Islet of Langerhans (tissue), 1 donor: Measurements from ENCODE around the gene ATP5PO.
"Not testable (repeated sequence)": the region's sequence is repeated elsewhere in the genome, so short reads cannot be mapped to it uniquely, and the experiment has no call there.

Experiments used
- FAIRE-seq: peaks from one replicate; lab custom pipeline; 2011; peaks lifted over from hg19 to GRCh38; lab: Jason Lieb, UNC

Gene ATP5PO

DNA sequence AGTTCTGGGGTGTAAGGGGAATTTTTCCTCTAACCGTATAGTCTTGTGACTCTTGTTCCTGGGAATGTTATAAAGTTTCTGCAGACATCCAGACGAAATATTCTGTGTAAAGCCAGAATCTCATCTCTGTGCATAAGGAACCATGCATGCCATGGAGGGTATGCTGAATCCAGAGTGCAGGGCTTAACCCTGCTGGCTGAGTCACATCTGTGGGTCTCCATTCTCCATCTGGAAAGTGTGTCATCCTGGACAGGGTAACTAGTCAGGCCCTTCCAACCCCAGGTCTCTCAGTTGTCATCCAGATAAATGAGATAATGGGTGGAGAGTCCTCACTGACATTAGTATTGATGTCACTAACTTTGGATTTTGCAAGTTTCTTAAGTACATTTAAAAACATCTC lies 48.8 kb downstream of the ATP5PO start:
- no peak for FAIRE-seq

DNA sequence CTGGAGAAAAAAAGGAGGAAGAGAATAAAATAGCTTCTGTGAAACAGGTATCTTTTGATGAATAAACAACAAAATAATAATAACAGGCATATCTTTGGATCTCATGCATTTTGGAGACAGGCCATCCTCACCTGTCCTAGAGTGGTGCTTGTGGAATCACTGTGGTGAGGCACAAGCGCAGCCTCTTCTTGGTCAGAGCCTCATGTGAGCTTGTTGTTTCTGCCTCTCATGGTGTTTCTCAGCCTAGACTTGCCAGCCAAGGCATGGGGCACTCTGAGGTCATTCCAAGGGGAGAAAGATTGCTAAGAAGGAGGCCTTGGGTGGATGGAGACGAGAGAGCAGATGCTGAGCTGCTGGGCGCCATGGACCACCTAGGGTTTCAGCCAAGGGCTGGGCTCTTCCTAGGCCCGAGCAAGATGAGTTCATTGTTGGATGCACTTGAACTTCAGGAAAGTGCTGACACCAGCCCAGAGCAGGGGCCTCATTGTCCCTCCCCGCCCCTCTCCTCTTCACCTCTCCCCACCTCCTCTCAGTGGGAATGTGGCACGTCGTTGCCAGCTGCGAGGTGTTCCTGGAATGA lies 49.5 kb downstream of the ATP5PO start:
- no peak for FAIRE-seq

DNA sequence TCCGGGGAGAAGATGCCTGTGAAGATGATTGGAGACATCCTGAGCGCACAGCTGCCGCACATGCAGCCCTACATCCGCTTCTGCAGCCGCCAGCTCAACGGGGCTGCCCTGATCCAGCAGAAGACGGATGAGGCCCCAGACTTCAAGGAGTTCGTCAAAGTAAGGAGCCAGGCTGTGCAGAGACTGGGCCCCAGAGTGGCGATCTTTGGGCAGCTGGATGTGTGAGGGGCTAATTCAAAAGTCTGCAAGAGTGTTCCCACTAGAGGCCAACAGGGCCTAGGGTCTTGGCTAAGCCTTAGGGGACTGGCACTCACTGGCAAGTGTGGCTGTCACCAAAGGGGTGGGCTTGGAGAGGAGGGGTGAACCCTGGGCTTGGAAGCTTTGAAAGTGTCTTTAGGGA lies 50.4 kb downstream of the ATP5PO start:
- no peak for FAIRE-seq

DNA sequence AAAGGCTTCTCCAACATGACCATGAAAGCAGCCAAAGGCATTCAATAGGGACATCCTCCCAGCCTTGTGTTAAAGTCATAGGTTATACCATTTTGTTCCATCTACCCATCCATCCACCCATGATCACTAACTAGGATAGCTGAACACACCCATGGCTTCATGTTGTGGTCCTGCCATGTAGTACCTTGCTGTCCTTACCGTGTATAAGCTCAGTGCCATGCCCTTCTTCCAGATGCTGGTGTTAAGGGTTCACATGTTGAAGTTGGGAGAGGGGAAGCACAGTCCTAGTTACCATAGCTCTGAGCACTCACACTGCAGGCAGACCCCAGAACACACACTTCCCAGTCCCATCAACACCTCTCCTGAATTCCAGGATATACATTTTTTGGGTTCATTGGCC lies 51.5 kb downstream of the ATP5PO start:
- FAIRE-seq = no peak

DNA sequence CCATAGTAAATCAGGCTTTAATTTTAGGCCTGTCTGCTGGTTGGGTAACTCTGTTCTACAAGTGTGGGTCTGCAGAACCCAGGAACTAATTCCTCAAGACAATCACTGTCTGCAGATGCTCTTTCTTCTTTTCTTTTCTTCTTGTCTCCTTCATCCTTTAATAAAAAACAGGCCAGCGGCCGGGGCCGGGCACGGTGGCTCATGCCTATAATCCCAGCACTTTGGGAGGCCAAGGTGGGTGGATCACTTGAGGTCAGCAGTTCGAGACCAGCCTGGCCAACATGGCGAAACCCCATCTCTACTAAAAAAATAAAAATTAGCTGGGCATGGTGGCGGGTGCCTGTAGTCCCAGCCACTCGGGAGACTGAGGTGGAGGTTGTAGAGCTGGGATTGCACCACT lies 52.4 kb downstream of the ATP5PO start:
- FAIRE-seq = not testable (repeated sequence)

DNA sequence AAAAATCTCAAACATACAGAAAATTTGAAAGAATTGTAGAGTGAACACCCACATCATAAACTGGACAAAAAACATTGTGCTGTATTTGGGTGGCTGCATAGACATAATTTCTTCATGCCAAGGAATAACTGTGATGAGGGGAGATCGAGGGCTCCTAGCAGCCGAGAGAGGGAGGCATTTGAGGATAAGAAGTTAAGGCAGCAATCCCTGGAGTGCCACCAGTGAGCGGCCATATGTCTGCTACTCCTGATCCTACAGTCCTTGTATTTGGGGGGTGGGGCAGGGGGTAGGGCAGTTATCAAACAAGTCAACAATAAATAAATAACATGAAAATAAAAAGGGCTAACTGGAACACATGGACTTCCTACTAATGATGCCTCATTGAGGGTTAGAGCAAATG lies 54.5 kb downstream of the ATP5PO start:
- no peak for FAIRE-seq

DNA sequence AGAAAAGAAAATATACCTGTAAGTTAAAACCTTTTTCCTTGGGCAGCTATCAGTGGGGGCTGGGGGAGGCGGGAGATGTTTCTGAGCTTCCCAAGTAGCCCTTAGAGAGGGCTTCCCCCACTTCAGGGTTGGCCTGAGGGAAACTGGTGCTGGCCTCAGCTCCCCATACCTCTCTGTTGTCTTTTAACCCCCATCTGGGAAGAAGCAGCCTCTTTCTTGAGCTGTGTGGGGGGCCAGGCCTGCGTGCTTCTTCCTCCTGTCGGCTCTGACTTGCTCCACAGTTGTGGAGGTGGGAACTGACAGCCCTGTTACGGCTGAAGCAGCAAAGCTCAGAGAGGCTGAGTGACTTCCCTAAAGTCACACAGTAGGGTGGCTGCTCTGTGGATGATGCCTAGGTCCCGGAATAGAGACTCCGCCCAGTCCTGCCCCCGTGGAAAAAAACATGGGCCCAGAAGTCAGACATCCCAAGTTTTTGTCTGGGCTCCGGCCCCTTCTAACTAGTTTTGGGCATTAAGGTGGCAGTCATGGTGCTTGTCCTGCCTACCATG lies 55.2 kb downstream of the ATP5PO start:
- no peak for FAIRE-seq

DNA sequence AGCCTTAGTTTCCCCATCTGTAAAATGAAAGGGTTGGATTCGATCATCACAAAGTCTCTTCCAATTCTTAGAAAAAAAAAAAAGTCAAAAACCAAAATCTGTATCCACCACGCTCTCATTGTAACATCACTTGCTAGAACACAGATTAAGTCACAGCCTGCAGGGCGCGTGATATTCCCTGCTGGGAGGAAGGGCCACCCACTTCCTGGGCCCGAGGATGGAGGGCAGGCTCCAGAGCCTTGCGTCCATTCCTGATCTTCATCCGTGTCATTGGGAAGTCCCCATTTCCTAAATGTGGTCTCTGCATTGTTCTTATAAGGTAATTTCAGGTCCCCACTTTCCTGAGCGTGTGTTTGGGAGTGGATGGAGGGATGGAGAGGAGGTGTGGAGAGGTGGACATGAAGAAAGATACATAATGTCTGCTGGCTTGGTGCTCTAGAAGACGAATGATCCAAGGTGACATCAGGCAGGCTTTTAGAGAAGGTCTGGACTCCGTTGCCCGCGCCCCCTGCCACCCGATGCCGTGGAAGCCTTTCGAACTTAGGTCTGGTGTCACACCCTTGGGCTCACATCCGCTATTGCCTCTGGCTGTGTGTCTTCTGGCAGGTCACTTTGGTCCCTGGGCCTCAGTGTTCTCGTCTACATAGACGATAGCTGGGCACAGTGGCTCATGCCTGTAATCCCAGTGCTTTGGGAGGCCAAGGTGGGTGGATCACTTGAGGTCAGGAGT lies 56.1 kb downstream of the ATP5PO start:
- FAIRE-seq = no peak

DNA sequence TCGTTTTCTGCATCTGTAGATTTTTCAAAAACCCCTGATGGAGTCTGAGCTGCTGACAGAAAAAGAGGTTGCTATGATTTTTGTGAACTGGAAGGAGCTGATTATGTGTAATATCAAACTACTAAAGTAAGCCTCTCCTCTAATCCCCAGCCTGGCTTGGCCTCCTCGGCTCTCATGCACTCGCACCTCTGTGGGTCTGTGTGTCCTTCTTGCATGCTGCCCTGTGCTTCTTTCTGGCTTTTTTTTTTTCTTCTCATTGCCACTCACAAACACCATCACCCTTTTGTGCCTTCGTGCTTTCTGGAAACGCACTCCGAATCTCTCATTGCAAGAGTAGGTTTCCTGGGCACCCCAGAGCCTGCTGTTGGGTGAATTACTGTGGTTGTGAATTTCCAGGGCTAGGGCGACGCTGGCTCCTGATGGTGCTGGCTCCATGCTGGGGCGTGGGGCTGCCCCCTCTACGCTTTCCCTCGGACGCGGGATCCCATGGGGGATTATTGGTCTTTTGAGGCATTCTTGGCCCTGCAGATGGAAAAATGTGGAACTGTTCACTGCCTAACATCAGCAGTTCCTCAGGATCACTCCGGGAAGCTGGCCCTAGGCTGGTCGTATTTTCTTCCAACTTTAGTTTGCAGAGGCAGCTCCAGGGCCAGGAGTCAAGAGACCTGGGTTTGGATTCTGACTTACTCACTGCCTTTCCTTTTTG lies 56.8 kb downstream of the ATP5PO start:
- FAIRE-seq = no peak

DNA sequence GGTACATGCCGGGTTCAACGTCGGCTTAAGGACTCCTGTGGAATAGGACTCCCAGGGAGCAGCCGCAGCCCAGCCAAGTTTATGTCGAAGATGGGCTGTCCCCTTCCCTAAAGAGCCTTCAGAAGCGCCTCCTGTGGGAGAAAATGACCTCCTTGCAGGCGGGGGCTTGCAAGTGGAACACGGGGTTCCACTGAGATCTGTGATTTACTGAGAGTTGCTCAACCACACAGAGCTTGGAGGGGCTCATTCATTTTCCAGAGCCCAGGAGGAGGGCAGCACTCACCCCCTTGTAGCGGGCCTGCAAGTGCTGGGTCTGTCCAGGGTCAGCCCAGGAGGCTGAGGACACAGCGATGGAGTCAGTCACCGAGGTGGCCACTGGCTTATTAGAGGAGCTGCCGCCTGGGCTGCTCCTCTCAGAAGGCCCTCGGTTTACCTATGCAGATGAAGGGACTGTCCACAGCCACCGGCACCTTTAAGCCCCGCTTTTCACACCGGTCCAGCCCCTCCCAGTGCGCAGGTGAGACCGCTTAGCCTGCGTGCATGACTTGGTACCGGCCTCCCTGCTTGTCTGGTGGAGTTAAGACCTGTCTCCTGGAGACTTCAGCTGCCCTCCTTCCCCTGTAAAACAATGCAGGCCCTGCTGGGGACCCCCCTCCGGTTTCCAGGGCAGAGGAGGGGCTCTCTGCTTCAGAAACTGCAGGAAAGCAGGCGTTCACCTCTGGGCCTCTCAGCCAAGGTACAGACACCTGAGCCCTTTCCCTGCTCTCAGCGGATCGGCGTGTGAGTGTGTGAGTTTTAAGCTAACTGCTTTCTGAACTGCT lies 57.5 kb downstream of the ATP5PO start:
- FAIRE-seq = no peak

DNA sequence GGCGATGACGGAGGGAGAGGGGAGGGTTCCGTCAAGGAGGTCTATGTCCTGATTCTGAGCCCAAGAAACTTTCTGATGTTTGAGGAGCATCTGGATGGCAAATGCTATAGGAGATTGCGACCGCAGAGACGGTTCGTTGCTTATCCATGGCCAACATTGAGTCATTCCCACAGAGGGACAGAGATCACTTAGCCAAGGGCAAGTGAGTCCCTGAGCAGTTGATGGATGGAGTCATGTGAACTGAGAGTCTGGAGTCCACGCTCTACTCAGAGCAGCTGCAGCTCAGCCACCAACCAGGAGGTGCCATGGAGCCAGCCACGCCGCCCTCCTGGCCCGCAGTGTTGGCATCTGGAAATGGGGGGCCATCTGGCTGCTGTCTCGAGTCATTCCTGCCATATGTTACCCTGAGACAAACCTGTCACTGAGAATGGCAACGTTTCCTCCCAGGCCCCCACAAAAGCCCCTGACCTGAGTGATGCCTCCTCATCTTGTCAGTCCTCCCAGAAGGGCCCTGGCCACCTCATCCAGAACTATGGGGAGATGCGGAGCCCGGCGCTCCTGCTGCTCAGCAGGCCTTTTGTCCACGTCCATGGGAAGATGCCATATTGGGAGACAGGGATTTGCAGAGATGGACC lies 58.6 kb downstream of the ATP5PO start:
- FAIRE-seq = no peak

DNA sequence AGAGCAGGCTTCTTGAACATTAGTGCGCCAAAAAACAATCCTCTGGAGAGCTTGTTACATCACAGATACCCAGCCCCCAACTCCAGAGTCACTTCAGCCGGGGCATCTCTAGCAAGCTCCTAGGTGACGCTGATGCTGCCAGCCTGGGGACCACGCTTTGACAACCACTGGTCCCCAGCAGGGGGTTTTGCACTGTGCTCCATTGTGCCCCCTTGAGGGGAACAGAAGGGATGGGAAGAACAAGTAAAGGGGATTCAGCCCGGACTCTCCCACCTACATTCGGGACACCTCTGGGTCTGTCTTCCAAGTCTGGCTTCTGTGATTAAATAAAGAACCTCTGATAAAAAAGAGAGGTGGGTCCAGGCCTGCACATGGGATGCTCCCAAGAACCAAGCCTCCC lies 60.4 kb downstream of the ATP5PO start:
- FAIRE-seq = no peak

DNA sequence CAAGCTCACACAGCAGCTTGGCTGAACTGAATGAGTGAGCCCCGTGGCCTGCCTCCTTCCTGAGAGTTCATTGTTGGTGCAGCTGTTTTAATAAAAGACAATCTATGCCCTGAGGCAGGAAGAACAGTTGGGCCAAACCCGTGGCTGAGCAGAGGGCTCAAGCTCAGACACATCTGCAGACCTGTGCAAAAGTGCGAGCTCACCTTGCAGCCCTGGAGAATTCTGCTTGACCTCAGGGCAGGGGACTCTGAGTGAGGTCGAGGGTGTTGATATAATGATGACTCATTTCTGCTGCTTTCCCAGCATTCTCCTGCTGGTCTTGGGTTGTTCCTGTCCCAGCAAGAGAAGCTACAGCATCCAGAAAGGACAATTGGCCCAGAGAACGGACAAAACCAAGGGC lies 61.0 kb downstream of the ATP5PO start:
- FAIRE-seq = no peak
